DLD1 (cell line): Measurements from ENCODE around the gene ADGRG3.

ENCODE experiments used
- in situ Hi-C: cut with HindIII; loops from 2 replicates; pipeline ENCODE4 v1.10.0; 2017; ENCODE audit warnings: low sequenced_read_pairs

ADGRG3 gene

GRCh38 chr16:57734925-57735754, 67.0 kb downstream of the ADGRG3 start:
- in situ Hi-C loops: no loop called here

- in situ Hi-C loops: no loop called here
These were observed 67.8 kb downstream of the ADGRG3 start, which contains the start of gene KATNB1 for GRCh38 chr16:57735755-57736418. Gene KATNB1, plus strand, starts transcription at chr16:57735770. Its CDS starts 1,474 bp downstream, at chr16:57737244.

GRCh38 chr16:57736419-57737351, 68.6 kb downstream of the ADGRG3 start:
- in situ Hi-C loops: no loop called here

GRCh38 chr16:57738844-57739243, 70.7 kb downstream of the ADGRG3 start:
- in situ Hi-C loops: no loop called here
